ENCODE measurements around the gene EOGT.

Gene EOGT

DNA sequence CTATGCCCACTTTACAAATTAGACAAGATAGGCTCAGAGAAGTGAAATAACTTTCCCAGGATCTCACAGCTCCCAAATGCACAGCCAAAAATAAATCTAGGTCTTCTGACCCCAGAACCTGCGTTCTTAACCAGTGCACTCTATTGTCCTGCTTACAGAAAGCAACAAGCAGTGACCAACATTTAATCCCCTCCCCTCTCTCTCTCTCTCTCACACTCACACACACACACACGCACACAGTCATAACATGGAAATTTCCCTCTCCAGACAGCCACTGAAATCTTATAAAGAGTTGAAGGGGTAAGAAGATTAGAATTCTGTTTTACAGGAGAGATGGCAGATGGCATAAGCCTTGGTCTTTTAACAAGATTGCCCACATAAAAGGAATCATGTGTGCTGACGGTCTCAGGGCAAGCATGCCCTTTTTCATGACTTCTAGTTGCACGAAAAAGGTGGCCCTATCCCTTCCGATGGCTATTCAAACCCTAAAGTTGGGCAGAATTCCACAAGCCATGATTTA lies 29.4 kb downstream of the EOGT start:
- no peaks in the 10 kb centered on the region for H3K9me3 ChIP-seq (ENCODE audit: control insufficient read depth, low read depth, low read length)
- H3K4me1 ChIP-seq (ENCODE audit: control insufficient read depth, low read depth, low read length), result no peaks in the 10 kb centered on the region
- H3K4me3 ChIP-seq (ENCODE audit: low read length), result no peak overlapping the region
- H3K36me3 ChIP-seq (ENCODE audit: control insufficient read depth, low read depth, low read length), result peaks cover 37% of the 10 kb centered on the region
- H3K27me3 ChIP-seq (ENCODE audit: control insufficient read depth, insufficient read depth, low read length), result no peaks in the 10 kb centered on the region
- H3K27ac ChIP-seq (ENCODE audit: low read length), result no peak overlapping the region
- no peak overlapping the region for H3K9ac ChIP-seq (ENCODE audit: low read length)

DNA sequence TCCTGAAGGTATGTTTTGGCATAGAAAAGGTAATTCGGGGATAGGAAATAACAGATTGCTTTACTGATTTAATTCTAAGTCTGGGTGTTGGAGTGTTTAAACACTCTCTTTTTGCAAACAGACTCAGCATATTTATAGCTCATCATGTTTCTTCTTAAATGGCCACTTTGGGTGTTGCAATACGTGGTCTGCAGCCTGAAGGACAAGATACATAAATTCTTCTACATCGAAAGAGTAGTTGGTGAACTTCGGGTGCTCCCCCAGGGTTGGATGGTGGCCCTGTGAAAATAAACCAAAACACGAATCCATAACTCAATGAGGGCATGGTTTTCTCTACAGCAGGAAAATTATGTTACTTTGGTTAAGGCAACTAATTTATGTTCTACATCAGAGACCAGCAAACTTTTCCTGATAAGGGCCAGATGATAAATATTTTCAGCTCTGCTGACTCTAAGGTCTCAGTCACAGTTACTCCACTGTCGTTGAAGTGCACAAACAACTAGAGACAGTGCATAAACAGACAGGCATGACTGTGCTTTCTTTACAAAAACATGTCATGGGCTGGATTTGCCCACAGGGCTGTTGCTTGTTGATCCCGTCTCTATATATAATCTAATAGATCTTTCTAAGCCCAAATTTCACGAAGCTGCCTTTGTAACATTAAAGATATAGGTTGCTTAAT lies 35.9 kb downstream of the EOGT start:
- no peaks in the 10 kb centered on the region for H3K4me1 ChIP-seq (ENCODE audit: control insufficient read depth, low read depth, low read length)
- H3K27me3 ChIP-seq (ENCODE audit: control insufficient read depth, insufficient read depth, low read length), result no peaks in the 10 kb centered on the region
- H3K4me3 ChIP-seq (ENCODE audit: low read length), result no peak overlapping the region
- no peak overlapping the region for H3K27ac ChIP-seq (ENCODE audit: low read length)
- no peaks in the 10 kb centered on the region for H3K9me3 ChIP-seq (ENCODE audit: control insufficient read depth, low read depth, low read length)
- H3K36me3 ChIP-seq (ENCODE audit: control insufficient read depth, low read depth, low read length), result peaks cover 25% of the 10 kb centered on the region
- H3K9ac ChIP-seq (ENCODE audit: low read length), result no peak overlapping the region

DNA sequence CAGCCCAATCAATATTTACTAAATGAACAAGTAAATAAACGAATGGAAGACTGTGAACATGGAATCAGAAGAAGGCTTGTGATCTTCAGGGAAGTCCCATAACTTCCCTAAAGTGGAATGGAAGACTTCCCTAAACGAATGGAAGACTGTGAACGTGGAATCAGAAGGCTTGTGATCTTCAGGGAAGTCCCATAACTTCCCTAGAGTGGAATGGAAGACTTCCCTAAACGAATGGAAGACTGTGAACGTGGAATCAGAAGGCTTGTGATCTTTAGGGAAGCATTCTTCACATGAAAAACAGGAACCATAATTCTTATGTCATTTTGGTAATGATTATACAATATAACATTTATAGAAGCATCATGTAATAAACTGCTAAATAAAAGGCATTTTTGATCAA lies 38.8 kb downstream of the EOGT start:
- Histone ChIP-seq H3K4me1 (ENCODE audit: control insufficient read depth, low read depth, low read length) (no peaks in the 10 kb centered on the region), H3K9me3 (ENCODE audit: control insufficient read depth, low read depth, low read length) (no peaks in the 10 kb centered on the region), H3K36me3 (ENCODE audit: control insufficient read depth, low read depth, low read length) (peaks cover 18% of the 10 kb centered on the region), H3K9ac (ENCODE audit: low read length) (no peak overlapping the region), H3K4me3 (ENCODE audit: low read length) (no peak overlapping the region), H3K27ac (ENCODE audit: low read length) (no peak overlapping the region), H3K27me3 (ENCODE audit: control insufficient read depth, insufficient read depth, low read length) (no peaks in the 10 kb centered on the region)

GRCh38 chr3:68973639-68974038 lies 39.8 kb downstream of the EOGT start:
- no peaks in the 10 kb centered on the region for H3K4me1 ChIP-seq (ENCODE audit: control insufficient read depth, low read depth, low read length)
- no peak overlapping the region for H3K27ac ChIP-seq (ENCODE audit: low read length)
- H3K9ac ChIP-seq (ENCODE audit: low read length), result no peak overlapping the region

GRCh38 chr3:68972358-68972979 lies 41.0 kb downstream of the EOGT start:
- H3K4me1 ChIP-seq (ENCODE audit: control insufficient read depth, low read depth, low read length), result no peaks in the 10 kb centered on the region
- H3K27me3 ChIP-seq (ENCODE audit: control insufficient read depth, insufficient read depth, low read length), result no peaks in the 10 kb centered on the region
- H3K36me3 ChIP-seq (ENCODE audit: control insufficient read depth, low read depth, low read length), result peaks cover 3% of the 10 kb centered on the region
- H3K4me3 ChIP-seq (ENCODE audit: low read length), result no peak overlapping the region
- no peak overlapping the region for H3K27ac ChIP-seq (ENCODE audit: low read length)
- H3K9ac ChIP-seq (ENCODE audit: low read length), result no peak overlapping the region
- no peaks in the 10 kb centered on the region for H3K9me3 ChIP-seq (ENCODE audit: control insufficient read depth, low read depth, low read length)

More at GRCh38 chr3:68973639-68974038, 39.8 kb downstream of the EOGT start:
- Histone ChIP-seq H3K9me3 (ENCODE audit: control insufficient read depth, low read depth, low read length) (no peaks in the 10 kb centered on the region), H3K36me3 (ENCODE audit: control insufficient read depth, low read depth, low read length) (peaks cover 14% of the 10 kb centered on the region), H3K27me3 (ENCODE audit: control insufficient read depth, insufficient read depth, low read length) (no peaks in the 10 kb centered on the region), H3K4me3 (ENCODE audit: low read length) (no peak overlapping the region)

DNA sequence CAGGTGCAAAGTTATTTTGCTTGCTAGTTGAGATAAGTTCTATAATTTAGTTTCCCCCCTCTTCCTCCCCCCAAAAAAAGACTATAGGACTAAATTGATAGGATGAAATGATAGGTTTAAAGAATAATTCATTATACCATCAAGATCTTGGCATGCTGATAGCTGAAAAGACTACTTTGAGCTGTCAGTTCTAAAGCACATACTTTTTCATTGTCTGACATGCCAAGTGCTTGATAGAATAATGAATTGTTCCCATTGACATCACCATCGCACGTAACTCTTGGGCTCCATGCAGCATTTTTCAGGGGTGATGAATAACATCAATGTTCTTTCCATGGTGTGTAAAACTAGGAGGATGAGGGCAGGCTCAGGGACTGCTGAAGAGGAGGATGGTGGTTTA lies 48.8 kb downstream of the EOGT start:
- Histone ChIP-seq H3K9me3 (ENCODE audit: control insufficient read depth, low read depth, low read length) (no peaks in the 10 kb centered on the region), H3K36me3 (ENCODE audit: control insufficient read depth, low read depth, low read length) (no peaks in the 10 kb centered on the region), H3K4me3 (ENCODE audit: low read length) (no peak overlapping the region), H3K27me3 (ENCODE audit: control insufficient read depth, insufficient read depth, low read length) (no peaks in the 10 kb centered on the region), H3K27ac (ENCODE audit: low read length) (no peak overlapping the region), H3K4me1 (ENCODE audit: control insufficient read depth, low read depth, low read length) (no peaks in the 10 kb centered on the region), H3K9ac (ENCODE audit: low read length) (no peak overlapping the region)

DNA sequence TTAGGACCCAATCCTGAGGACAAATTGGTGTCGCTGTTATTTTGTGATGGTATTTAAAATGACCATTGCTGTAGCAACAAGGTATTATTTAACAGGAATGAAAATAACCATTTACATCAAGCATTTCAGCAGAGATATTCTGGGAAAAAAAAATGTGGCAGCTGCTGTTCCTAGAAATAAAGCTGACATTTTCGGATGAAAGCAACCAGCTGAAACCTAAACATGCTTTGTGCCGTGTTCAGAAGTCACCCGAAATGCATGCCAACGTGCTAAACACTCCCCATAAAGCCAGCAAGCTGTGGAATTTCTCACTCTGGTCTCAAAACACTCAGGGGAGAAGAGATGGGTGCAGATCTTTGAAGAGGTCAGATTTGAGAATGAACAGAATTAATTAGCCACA lies 49.6 kb downstream of the EOGT start:
- Histone ChIP-seq H3K4me1 (ENCODE audit: control insufficient read depth, low read depth, low read length) (no peaks in the 10 kb centered on the region), H3K27me3 (ENCODE audit: control insufficient read depth, insufficient read depth, low read length) (no peaks in the 10 kb centered on the region), H3K9me3 (ENCODE audit: control insufficient read depth, low read depth, low read length) (no peaks in the 10 kb centered on the region), H3K9ac (ENCODE audit: low read length) (no peak overlapping the region), H3K27ac (ENCODE audit: low read length) (no peak overlapping the region), H3K4me3 (ENCODE audit: low read length) (no peak overlapping the region), H3K36me3 (ENCODE audit: control insufficient read depth, low read depth, low read length) (no peaks in the 10 kb centered on the region)

- Histone ChIP-seq H3K9ac (ENCODE audit: low read length) (no peak overlapping the region), H3K27me3 (ENCODE audit: control insufficient read depth, insufficient read depth, low read length) (no peaks in the 10 kb centered on the region), H3K27ac (ENCODE audit: low read length) (no peak overlapping the region), H3K4me3 (ENCODE audit: low read length) (no peak overlapping the region), H3K4me1 (ENCODE audit: control insufficient read depth, low read depth, low read length) (no peaks in the 10 kb centered on the region), H3K9me3 (ENCODE audit: control insufficient read depth, low read depth, low read length) (no peaks in the 10 kb centered on the region), H3K36me3 (ENCODE audit: control insufficient read depth, low read depth, low read length) (no peaks in the 10 kb centered on the region)
These were observed 50.1 kb downstream of the EOGT start for GRCh38 chr3:68963376-68963775.

DNA sequence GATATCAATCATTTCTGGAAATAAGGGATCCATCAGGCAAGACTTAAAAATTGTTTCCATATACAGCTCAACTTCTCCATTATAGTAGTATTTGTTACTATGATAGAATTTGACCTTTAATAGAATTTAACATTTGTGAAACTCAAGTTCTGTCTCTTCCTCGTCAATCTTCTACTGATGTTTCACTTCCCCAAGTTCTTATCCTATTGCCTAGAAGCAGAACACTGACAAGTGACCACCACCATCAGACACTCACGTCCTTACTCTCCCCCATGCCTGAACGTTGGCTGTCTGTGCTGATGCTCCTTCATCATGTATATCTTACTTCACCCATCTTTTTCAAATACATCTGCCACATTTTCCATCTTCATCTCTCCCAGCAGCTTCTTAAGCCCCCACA lies 54.6 kb downstream of the EOGT start:
- H3K9me3 ChIP-seq (ENCODE audit: control insufficient read depth, low read depth, low read length), result no peaks in the 10 kb centered on the region
- H3K27me3 ChIP-seq (ENCODE audit: control insufficient read depth, insufficient read depth, low read length), result no peaks in the 10 kb centered on the region
- no peak overlapping the region for H3K27ac ChIP-seq (ENCODE audit: low read length)
- no peaks in the 10 kb centered on the region for H3K36me3 ChIP-seq (ENCODE audit: control insufficient read depth, low read depth, low read length)
- H3K4me3 ChIP-seq (ENCODE audit: low read length), result no peak overlapping the region
- peaks cover 6% of the 10 kb centered on the region for H3K4me1 ChIP-seq (ENCODE audit: control insufficient read depth, low read depth, low read length)
- H3K9ac ChIP-seq (ENCODE audit: low read length), result no peak overlapping the region

DNA sequence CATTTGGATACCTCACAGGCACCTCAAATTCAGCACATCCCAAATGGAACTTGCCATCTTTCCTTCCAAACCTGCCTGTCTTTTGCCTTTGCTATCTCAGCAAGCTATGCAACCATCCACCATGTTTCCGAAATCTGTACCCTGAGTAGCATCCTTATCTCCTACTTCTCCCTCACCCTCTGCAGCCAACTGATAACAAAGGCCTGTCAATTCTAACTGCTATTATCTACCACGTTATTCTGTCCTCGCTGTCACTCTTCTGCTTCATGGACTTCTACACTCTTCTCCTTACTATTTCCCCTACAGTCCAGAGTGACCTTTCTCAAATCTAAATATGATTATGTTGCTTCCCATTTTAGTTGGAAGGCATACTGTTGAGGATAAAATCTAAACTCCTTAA lies 55.6 kb downstream of the EOGT start:
- H3K4me3 ChIP-seq (ENCODE audit: low read length), result no peak overlapping the region
- no peaks in the 10 kb centered on the region for H3K27me3 ChIP-seq (ENCODE audit: control insufficient read depth, insufficient read depth, low read length)
- peaks cover 13% of the 10 kb centered on the region for H3K4me1 ChIP-seq (ENCODE audit: control insufficient read depth, low read depth, low read length)
- no peaks in the 10 kb centered on the region for H3K9me3 ChIP-seq (ENCODE audit: control insufficient read depth, low read depth, low read length)
- no peak overlapping the region for H3K9ac ChIP-seq (ENCODE audit: low read length)
- no peak overlapping the region for H3K27ac ChIP-seq (ENCODE audit: low read length)
- no peaks in the 10 kb centered on the region for H3K36me3 ChIP-seq (ENCODE audit: control insufficient read depth, low read depth, low read length)

GRCh38 chr3:68953816-68954444 lies 59.6 kb downstream of the EOGT start:
- no peaks in the 10 kb centered on the region for H3K36me3 ChIP-seq (ENCODE audit: control insufficient read depth, low read depth, low read length)
- H3K4me3 ChIP-seq (ENCODE audit: low read length), result no peak overlapping the region
- peaks cover 13% of the 10 kb centered on the region for H3K4me1 ChIP-seq (ENCODE audit: control insufficient read depth, low read depth, low read length)
- no peak overlapping the region for H3K9ac ChIP-seq (ENCODE audit: low read length)
- H3K27ac ChIP-seq (ENCODE audit: low read length), result no peak overlapping the region
- no peaks in the 10 kb centered on the region for H3K27me3 ChIP-seq (ENCODE audit: control insufficient read depth, insufficient read depth, low read length)
- H3K9me3 ChIP-seq (ENCODE audit: control insufficient read depth, low read depth, low read length), result no peaks in the 10 kb centered on the region
